ENCODE data around the gene PTPRZ1. TPM values are rescaled to one million over a fixed set of nuclear protein-coding genes. Genes with fewer than 3 reads are reported as not detected.

The PTPRZ1 gene
- total RNA-seq, 1 donor from 2014 or later: 4.7 TPM

GRCh38 chr7:121919986-121920385 is 47.0 kb downstream of the PTPRZ1 start:
- H3K9ac ChIP-seq (ENCODE audit: low read depth in 1 of 3, low read length in 3 of 3): no peak overlapping the region

GRCh38 chr7:121924269-121925186 is 51.6 kb downstream of the PTPRZ1 start:
- Histone ChIP-seq H3K27me3 (ENCODE audit: control insufficient read depth in 3 of 3, insufficient read depth in 3 of 3, low read length in 3 of 3) (no peaks in the 10 kb centered on the region), H3K4me1 (ENCODE audit: control insufficient read depth in 3 of 3, insufficient read depth in 3 of 3, low read length in 3 of 3) (no peaks in the 10 kb centered on the region), H3K4me3 (ENCODE audit: low read length in 3 of 3) (no peak overlapping the region)

More at GRCh38 chr7:121919986-121920385, 47.0 kb downstream of the PTPRZ1 start:
- Histone ChIP-seq H3K9me3 (ENCODE audit: control insufficient read depth in 3 of 3, low read length in 3 of 3) (no peaks in the 10 kb centered on the region), H3K4me3 (ENCODE audit: low read length in 3 of 3) (no peak overlapping the region), H3K36me3 (ENCODE audit: control insufficient read depth in 3 of 3, insufficient read depth in 3 of 3, low read length in 3 of 3) (no peaks in the 10 kb centered on the region), H3K27me3 (ENCODE audit: control insufficient read depth in 3 of 3, insufficient read depth in 3 of 3, low read length in 3 of 3) (no peaks in the 10 kb centered on the region), H3K27ac (ENCODE audit: low read depth, low read length) (no peak overlapping the region), H3K4me1 (ENCODE audit: control insufficient read depth in 3 of 3, insufficient read depth in 3 of 3, low read length in 3 of 3) (no peaks in the 10 kb centered on the region)

GRCh38 chr7:121931149-121931902 is 58.4 kb downstream of the PTPRZ1 start:
- Histone ChIP-seq H3K27me3 (ENCODE audit: control insufficient read depth in 3 of 3, insufficient read depth in 3 of 3, low read length in 3 of 3) (no peaks in the 10 kb centered on the region), H3K36me3 (ENCODE audit: control insufficient read depth in 3 of 3, insufficient read depth in 3 of 3, low read length in 3 of 3) (no peaks in the 10 kb centered on the region), H3K9ac (ENCODE audit: low read depth in 1 of 3, low read length in 3 of 3) (no peak overlapping the region), H3K9me3 (ENCODE audit: control insufficient read depth in 3 of 3, low read length in 3 of 3) (no peaks in the 10 kb centered on the region), H3K4me3 (ENCODE audit: low read length in 3 of 3) (no peak overlapping the region), H3K4me1 (ENCODE audit: control insufficient read depth in 3 of 3, insufficient read depth in 3 of 3, low read length in 3 of 3) (no peaks in the 10 kb centered on the region), H3K27ac (ENCODE audit: low read depth, low read length) (no peak overlapping the region)

More at GRCh38 chr7:121924269-121925186, 51.6 kb downstream of the PTPRZ1 start:
- Histone ChIP-seq H3K9ac (ENCODE audit: low read depth in 1 of 3, low read length in 3 of 3) (no peak overlapping the region), H3K9me3 (ENCODE audit: control insufficient read depth in 3 of 3, low read length in 3 of 3) (no peaks in the 10 kb centered on the region), H3K36me3 (ENCODE audit: control insufficient read depth in 3 of 3, insufficient read depth in 3 of 3, low read length in 3 of 3) (no peaks in the 10 kb centered on the region), H3K27ac (ENCODE audit: low read depth, low read length) (no peak overlapping the region)

- Histone ChIP-seq H3K27ac (ENCODE audit: low read depth, low read length) (no peak overlapping the region), H3K4me1 (ENCODE audit: control insufficient read depth in 3 of 3, insufficient read depth in 3 of 3, low read length in 3 of 3) (no peaks in the 10 kb centered on the region), H3K4me3 (ENCODE audit: low read length in 3 of 3) (no peak overlapping the region), H3K36me3 (ENCODE audit: control insufficient read depth in 3 of 3, insufficient read depth in 3 of 3, low read length in 3 of 3) (no peaks in the 10 kb centered on the region), H3K9me3 (ENCODE audit: control insufficient read depth in 3 of 3, low read length in 3 of 3) (no peaks in the 10 kb centered on the region), H3K9ac (ENCODE audit: low read depth in 1 of 3, low read length in 3 of 3) (no peak overlapping the region), H3K27me3 (ENCODE audit: control insufficient read depth in 3 of 3, insufficient read depth in 3 of 3, low read length in 3 of 3) (no peaks in the 10 kb centered on the region)
Observed at GRCh38 chr7:121932768-121933167, 59.8 kb downstream of the PTPRZ1 start.

- Histone ChIP-seq H3K27me3 (ENCODE audit: control insufficient read depth in 3 of 3, insufficient read depth in 3 of 3, low read length in 3 of 3) (no peaks in the 10 kb centered on the region), H3K9me3 (ENCODE audit: control insufficient read depth in 3 of 3, low read length in 3 of 3) (no peaks in the 10 kb centered on the region), H3K9ac (ENCODE audit: low read depth in 1 of 3, low read length in 3 of 3) (no peak overlapping the region), H3K27ac (ENCODE audit: low read depth, low read length) (no peak overlapping the region), H3K4me1 (ENCODE audit: control insufficient read depth in 3 of 3, insufficient read depth in 3 of 3, low read length in 3 of 3) (no peaks in the 10 kb centered on the region), H3K4me3 (ENCODE audit: low read length in 3 of 3) (no peak overlapping the region), H3K36me3 (ENCODE audit: control insufficient read depth in 3 of 3, insufficient read depth in 3 of 3, low read length in 3 of 3) (no peaks in the 10 kb centered on the region)
Observed at GRCh38 chr7:121936951-121937623, 64.1 kb downstream of the PTPRZ1 start.

GRCh38 chr7:121938429-121938996 is 65.6 kb downstream of the PTPRZ1 start:
- H3K9me3 ChIP-seq (ENCODE audit: control insufficient read depth in 3 of 3, low read length in 3 of 3): no peaks in the 10 kb centered on the region
- no peak overlapping the region for H3K4me3 ChIP-seq (ENCODE audit: low read length in 3 of 3)
- no peak overlapping the region for H3K9ac ChIP-seq (ENCODE audit: low read depth in 1 of 3, low read length in 3 of 3)
- no peaks in the 10 kb centered on the region for H3K4me1 ChIP-seq (ENCODE audit: control insufficient read depth in 3 of 3, insufficient read depth in 3 of 3, low read length in 3 of 3)
- H3K36me3 ChIP-seq (ENCODE audit: control insufficient read depth in 3 of 3, insufficient read depth in 3 of 3, low read length in 3 of 3): no peaks in the 10 kb centered on the region
- H3K27ac ChIP-seq (ENCODE audit: low read depth, low read length): no peak overlapping the region
- H3K27me3 ChIP-seq (ENCODE audit: control insufficient read depth in 3 of 3, insufficient read depth in 3 of 3, low read length in 3 of 3): no peaks in the 10 kb centered on the region

GRCh38 chr7:121940918-121941317 is 68.0 kb downstream of the PTPRZ1 start:
- no peak overlapping the region for H3K4me3 ChIP-seq (ENCODE audit: low read length in 3 of 3)

GRCh38 chr7:121941830-121942229 is 68.9 kb downstream of the PTPRZ1 start:
- H3K9ac ChIP-seq (ENCODE audit: low read depth in 1 of 3, low read length in 3 of 3): no peak overlapping the region
- no peak overlapping the region for H3K4me3 ChIP-seq (ENCODE audit: low read length in 3 of 3)
- no peaks in the 10 kb centered on the region for H3K9me3 ChIP-seq (ENCODE audit: control insufficient read depth in 3 of 3, low read length in 3 of 3)
- no peaks in the 10 kb centered on the region for H3K36me3 ChIP-seq (ENCODE audit: control insufficient read depth in 3 of 3, insufficient read depth in 3 of 3, low read length in 3 of 3)
- H3K27me3 ChIP-seq (ENCODE audit: control insufficient read depth in 3 of 3, insufficient read depth in 3 of 3, low read length in 3 of 3): no peaks in the 10 kb centered on the region
- no peaks in the 10 kb centered on the region for H3K4me1 ChIP-seq (ENCODE audit: control insufficient read depth in 3 of 3, insufficient read depth in 3 of 3, low read length in 3 of 3)
- no peak overlapping the region for H3K27ac ChIP-seq (ENCODE audit: low read depth, low read length)

More at GRCh38 chr7:121940918-121941317, 68.0 kb downstream of the PTPRZ1 start:
- no peak overlapping the region for H3K9ac ChIP-seq (ENCODE audit: low read depth in 1 of 3, low read length in 3 of 3)
- no peaks in the 10 kb centered on the region for H3K36me3 ChIP-seq (ENCODE audit: control insufficient read depth in 3 of 3, insufficient read depth in 3 of 3, low read length in 3 of 3)
- no peaks in the 10 kb centered on the region for H3K27me3 ChIP-seq (ENCODE audit: control insufficient read depth in 3 of 3, insufficient read depth in 3 of 3, low read length in 3 of 3)
- H3K4me1 ChIP-seq (ENCODE audit: control insufficient read depth in 3 of 3, insufficient read depth in 3 of 3, low read length in 3 of 3): no peaks in the 10 kb centered on the region
- H3K27ac ChIP-seq (ENCODE audit: low read depth, low read length): no peak overlapping the region
- H3K9me3 ChIP-seq (ENCODE audit: control insufficient read depth in 3 of 3, low read length in 3 of 3): no peaks in the 10 kb centered on the region

GRCh38 chr7:121945066-121945465 is 72.1 kb downstream of the PTPRZ1 start:
- Histone ChIP-seq H3K4me1 (ENCODE audit: control insufficient read depth in 3 of 3, insufficient read depth in 3 of 3, low read length in 3 of 3) (no peaks in the 10 kb centered on the region), H3K9ac (ENCODE audit: low read depth in 1 of 3, low read length in 3 of 3) (no peak overlapping the region), H3K27me3 (ENCODE audit: control insufficient read depth in 3 of 3, insufficient read depth in 3 of 3, low read length in 3 of 3) (no peaks in the 10 kb centered on the region), H3K4me3 (ENCODE audit: low read length in 3 of 3) (no peak overlapping the region), H3K36me3 (ENCODE audit: control insufficient read depth in 3 of 3, insufficient read depth in 3 of 3, low read length in 3 of 3) (no peaks in the 10 kb centered on the region), H3K9me3 (ENCODE audit: control insufficient read depth in 3 of 3, low read length in 3 of 3) (no peaks in the 10 kb centered on the region), H3K27ac (ENCODE audit: low read depth, low read length) (no peak overlapping the region)

Data from skeletal muscle tissue (tissue), 4 donors.